HG02970 (cell line): ENCODE measurements around the gene CSMD2.

Experiments
- ATAC-seq: cut with Tn5 transposase; IDR thresholded peaks from one replicate; pipeline ENCODE4 v1.9.1; 2021; ENCODE audit warnings: mild to moderate bottlenecking, moderate library complexity, moderate number of reproducible peaks; ENCODE audit not compliant: unreplicated experiment, low FRiP score

Gene CSMD2

GRCh38 chr1:34060901-34061415 lies 104.1 kb downstream of the CSMD2 start:
- ATAC-seq = no peak

- ATAC-seq = no peak
Observed at GRCh38 chr1:34060187-34060730, 104.8 kb downstream of the CSMD2 start.

- no peak for ATAC-seq
Observed at GRCh38 chr1:34057347-34058130, 107.5 kb downstream of the CSMD2 start.

- ATAC-seq = no peak
Observed at GRCh38 chr1:34055818-34056217, 109.2 kb downstream of the CSMD2 start.

GRCh38 chr1:34054920-34055319 lies 110.1 kb downstream of the CSMD2 start:
- ATAC-seq = no peak

- no peak for ATAC-seq
Observed at GRCh38 chr1:34053660-34054059, 111.4 kb downstream of the CSMD2 start.

- ATAC-seq = no peak
Observed at GRCh38 chr1:34052565-34052964, 112.5 kb downstream of the CSMD2 start.

GRCh38 chr1:34050709-34051485 lies 114.1 kb downstream of the CSMD2 start:
- ATAC-seq = no peak

GRCh38 chr1:34049994-34050393 lies 115.0 kb downstream of the CSMD2 start:
- no peak for ATAC-seq

- no peak for ATAC-seq
Observed at GRCh38 chr1:34049477-34049876, 115.6 kb downstream of the CSMD2 start.

- ATAC-seq = no peak
Observed at GRCh38 chr1:34037856-34038255, 127.2 kb downstream of the CSMD2 start.

- ATAC-seq = no peak
Observed at GRCh38 chr1:34037109-34037508, 127.9 kb downstream of the CSMD2 start.

- ATAC-seq = no peak
Observed at GRCh38 chr1:34034036-34034435, 131.0 kb downstream of the CSMD2 start.

- no peak for ATAC-seq
Observed at GRCh38 chr1:34029954-34030353, 135.1 kb downstream of the CSMD2 start.

GRCh38 chr1:34029515-34029914 lies 135.5 kb downstream of the CSMD2 start:
- no peak for ATAC-seq

- ATAC-seq = no peak
Observed at GRCh38 chr1:34028381-34029055, 136.5 kb downstream of the CSMD2 start.

- no peak for ATAC-seq
Observed at GRCh38 chr1:34025675-34026074, 139.4 kb downstream of the CSMD2 start.

- no peak for ATAC-seq
Observed at GRCh38 chr1:34024485-34024884, 140.5 kb downstream of the CSMD2 start.

- ATAC-seq = no peak
Observed at GRCh38 chr1:34019741-34020552, 145.1 kb downstream of the CSMD2 start.

GRCh38 chr1:34018285-34018684 lies 146.7 kb downstream of the CSMD2 start:
- ATAC-seq = no peak
